ENCODE results near the gene LCLAT1.
A peak's percentile ranks its signal among the peaks of the same experiment; 100 is the strongest.

LCLAT1 gene

GRCh38 chr2:30447149-30448045 lies at the start of gene LCLAT1:
TSS of gene LCLAT1 (plus strand) at chr2:30447246. CDS start at chr2:30525591, 78,345 bp downstream.
- peak; percentile 87 for DNase-seq

GRCh38 chr2:30398084-30398873 lies 48.8 kb upstream of the LCLAT1 start:
- DNase-seq, result no peak

GRCh38 chr2:30400151-30400954 lies 46.7 kb upstream of the LCLAT1 start:
- DNase-seq, result no peak

GRCh38 chr2:30402441-30403182 lies 44.4 kb upstream of the LCLAT1 start:
- DNase-seq, result no peak

- no peak for DNase-seq
Measured at GRCh38 chr2:30403592-30404312, 43.3 kb upstream of the LCLAT1 start.

GRCh38 chr2:30404319-30405259 lies 42.5 kb upstream of the LCLAT1 start:
- DNase-seq, result no peak

GRCh38 chr2:30405260-30405605 lies 41.8 kb upstream of the LCLAT1 start:
- no peak for DNase-seq

- no peak for DNase-seq
Measured at GRCh38 chr2:30406853-30407252, 40.2 kb upstream of the LCLAT1 start.

- DNase-seq, result no peak
Measured at GRCh38 chr2:30408961-30409387, 38.1 kb upstream of the LCLAT1 start.

- no peak for DNase-seq
Measured at GRCh38 chr2:30410217-30410616, 36.8 kb upstream of the LCLAT1 start.

GRCh38 chr2:30412047-30412683 lies 34.9 kb upstream of the LCLAT1 start:
- no peak for DNase-seq

- DNase-seq, result no peak
Measured at GRCh38 chr2:30412684-30413570, 34.1 kb upstream of the LCLAT1 start.

- no peak for DNase-seq
Measured at GRCh38 chr2:30414961-30415360, 32.1 kb upstream of the LCLAT1 start.

GRCh38 chr2:30417253-30417652 lies 29.8 kb upstream of the LCLAT1 start:
- no peak for DNase-seq

- DNase-seq, result no peak
Measured at GRCh38 chr2:30421026-30421603, 25.9 kb upstream of the LCLAT1 start.

- peak; percentile 29 for DNase-seq
Measured at GRCh38 chr2:30421604-30422443, 25.2 kb upstream of the LCLAT1 start.

- peak; percentile 74 for DNase-seq
Measured at GRCh38 chr2:30422444-30423040, 24.5 kb upstream of the LCLAT1 start.
